ENCODE data around the gene INVS.

- peak; percentile 88 for TF ChIP-seq GABPA (IDR thresholded peaks at IDR 0.05; ENCODE audit: low read depth)
- TF ChIP-seq CTCF (IDR thresholded peaks at IDR 0.05), result no peak
- TF ChIP-seq SIN3A (IDR thresholded peaks at IDR 0.05; ENCODE audit: borderline replicate concordance, low read depth, low read length), result no peak; the same call in 1 of the 2 replicates
- TF ChIP-seq EZH2phosphoT487 (IDR thresholded peaks at IDR 0.05; ENCODE audit: borderline replicate concordance, low read depth), result no peak
- peak; percentile 54; the same call in 1 of the 2 replicates for TF ChIP-seq TAF1 (IDR thresholded peaks at IDR 0.05; ENCODE audit: borderline replicate concordance, low read depth, low read length)
- peak; percentile 59 for TF ChIP-seq MXI1 (IDR thresholded peaks at IDR 0.05; ENCODE audit: low read depth, low read length)
- TF ChIP-seq RFX5 (IDR thresholded peaks at IDR 0.05; ENCODE audit: low read length), result no peak
These were observed at the start of gene INVS, which contains the start of gene ERP44 for GRCh38 chr9:100098887-100099721.

Data from SK-N-SH (cell line).